SK-N-SH treated with all-trans-retinoic acid at 6 μM for 48 hours (cell line): Measurements from ENCODE around the gene ARL8A.

Experiments
- ATAC-seq: fragments of 200-7000 bp; cut with Tn5 transposase; 3 replicates; pipeline ENCODE4 v1.9.1; 2020; ENCODE audit warnings: mild to moderate bottlenecking, moderate library complexity
- ARNTL ChIP-seq: fragments of 450-650 bp; formaldehyde crosslinking; IDR thresholded peaks from 2 replicates; pipeline ENCODE4 v1.5.0; 2020; ENCODE audit warnings: low read depth, mild to moderate bottlenecking, moderate library complexity, borderline replicate concordance
- CREB5 ChIP-seq: fragments of 250-450 bp; sonication (Bioruptor Pico); IDR thresholded peaks from 2 replicates; pipeline ENCODE4 v1.5.1; 2020; ENCODE audit warnings: low read depth, mild to moderate bottlenecking, moderate library complexity
- CSDC2 ChIP-seq: fragments of 250-450 bp; sonication (Bioruptor Pico); IDR thresholded peaks from 2 replicates; pipeline ENCODE4 v1.5.0; 2020; ENCODE audit warnings: mild to moderate bottlenecking, moderate library complexity
- CSRNP3 ChIP-seq: fragments of 250-450 bp; sonication (Bioruptor Pico); IDR thresholded peaks from 2 replicates; pipeline ENCODE4 v1.5.1; 2021; ENCODE audit warnings: mild to moderate bottlenecking, moderate library complexity
- ESRRG ChIP-seq: fragments of 250-450 bp; sonication (Bioruptor Pico); IDR thresholded peaks from 2 replicates; pipeline ENCODE4 v1.6.1; 2021; ENCODE audit warnings: mild to moderate bottlenecking
- GLIS3 ChIP-seq: fragments of 250-450 bp; sonication (Bioruptor Pico); IDR thresholded peaks from 2 replicates; pipeline ENCODE4 v1.5.0; 2020; ENCODE audit warnings: mild to moderate bottlenecking, moderate library complexity
- ISL1 ChIP-seq: fragments of 250-450 bp; sonication (Bioruptor Pico); IDR thresholded peaks from 2 replicates; pipeline ENCODE4 v2.1.2; 2022; ENCODE audit warnings: mild to moderate bottlenecking, moderate library complexity
- OSR1 ChIP-seq: fragments of 250-450 bp; sonication (Bioruptor Pico); IDR thresholded peaks from 2 replicates; pipeline ENCODE4 v1.8.0; 2022; ENCODE audit warnings: moderate library complexity, mild to moderate bottlenecking, inconsistent platforms
- POU6F1 ChIP-seq: fragments of 250-450 bp; sonication (Bioruptor Pico); IDR thresholded peaks from 2 replicates; pipeline ENCODE4 v1.8.0; 2021; ENCODE audit warnings: low read depth, mild to moderate bottlenecking, moderate library complexity, borderline replicate concordance
- PPARA ChIP-seq: fragments of 250-450 bp; sonication (Bioruptor Pico); IDR thresholded peaks from 2 replicates; pipeline ENCODE4 v1.5.0; 2020; ENCODE audit warnings: mild to moderate bottlenecking, borderline replicate concordance
- RARB ChIP-seq: fragments of 250-450 bp; sonication (Bioruptor Pico); IDR thresholded peaks from 2 replicates; pipeline ENCODE4 v1.8.0; 2021; ENCODE audit warnings: mild to moderate bottlenecking, moderate library complexity
- SNAI2 ChIP-seq: fragments of 250-450 bp; sonication (Bioruptor Pico); IDR thresholded peaks from 2 replicates; pipeline ENCODE4 v1.5.0; 2020; ENCODE audit warnings: mild to moderate bottlenecking, moderate library complexity
- TCF4 ChIP-seq: fragments of 250-450 bp; sonication (Bioruptor Pico); IDR thresholded peaks from 2 replicates; pipeline ENCODE4 v1.8.0; 2021; ENCODE audit warnings: mild to moderate bottlenecking, moderate library complexity, borderline replicate concordance
- TSHZ2 ChIP-seq: fragments of 250-450 bp; sonication (Bioruptor Pico); IDR thresholded peaks from 2 replicates; pipeline ENCODE4 v1.5.0; 2020; ENCODE audit warnings: mild to moderate bottlenecking, moderate library complexity
- ZC3H10 ChIP-seq: fragments of 250-450 bp; sonication (Bioruptor Pico); IDR thresholded peaks from 2 replicates; pipeline ENCODE4 v1.5.1; 2021; ENCODE audit warnings: mild to moderate bottlenecking, moderate library complexity
- ZFP3 ChIP-seq: fragments of 250-450 bp; sonication (Bioruptor Pico); IDR thresholded peaks from 2 replicates; pipeline ENCODE4 v1.5.0; 2020; ENCODE audit warnings: mild to moderate bottlenecking, moderate library complexity
- ZFP30 ChIP-seq: fragments of 450-650 bp; formaldehyde crosslinking; IDR thresholded peaks from 2 replicates; pipeline ENCODE4 v1.5.0; 2022; ENCODE audit warnings: mild to moderate bottlenecking, moderate library complexity
- ZNF565 ChIP-seq: fragments of 450-650 bp; formaldehyde crosslinking; conservative IDR thresholded peaks from 2 replicates; pipeline ENCODE4 v1.5.0; 2020; ENCODE audit warnings: low read depth, mild to moderate bottlenecking, moderate library complexity
- ZNF8 ChIP-seq: fragments of 450-650 bp; formaldehyde crosslinking; IDR thresholded peaks from 2 replicates; pipeline ENCODE4 v1.5.0; 2020; ENCODE audit warnings: mild to moderate bottlenecking, moderate library complexity

The ARL8A gene

GRCh38 chr1:202159534-202160371 lies 15.2 kb upstream of the ARL8A start:
- TF ChIP-seq ZNF565 (no peak), ZC3H10 (CRISPR knock-in tag) (no peak), ZFP3 (CRISPR knock-in tag) (no peak), TSHZ2 (CRISPR knock-in tag) (no peak)
- TF ChIP-seq, all 23 proteins: peak for 0
- no peak for ATAC-seq

GRCh38 chr1:202158810-202159533 lies 14.4 kb upstream of the ARL8A start:
- ATAC-seq: no peak
- TF ChIP-seq SNAI2: no peak
- no peak for TF ChIP-seq ZNF8 (CRISPR knock-in tag)
- no peak for TF ChIP-seq CREB5 (CRISPR knock-in tag)
- TF ChIP-seq GLIS3 (CRISPR knock-in tag): no peak
- no peak for TF ChIP-seq ZFP3 (CRISPR knock-in tag)
- TF ChIP-seq OSR1 (CRISPR knock-in tag): no peak
- no peak for TF ChIP-seq ZC3H10 (CRISPR knock-in tag)
- TF ChIP-seq ZFP30 (CRISPR knock-in tag): no peak
- TF ChIP-seq RARB (CRISPR knock-in tag): no peak
- no peak for TF ChIP-seq ZNF565
- no peak for TF ChIP-seq TCF4 (CRISPR knock-in tag)
- no peak for TF ChIP-seq TSHZ2 (CRISPR knock-in tag)
- no peak for TF ChIP-seq ESRRG (CRISPR knock-in tag)
- no peak for TF ChIP-seq ISL1
- TF ChIP-seq, all 23 proteins: peak for 0

- TF ChIP-seq CREB5 (CRISPR knock-in tag): no peak
These were observed 13.4 kb upstream of the ARL8A start for GRCh38 chr1:202157945-202158344.

GRCh38 chr1:202156590-202156989 lies 12.1 kb upstream of the ARL8A start:
- no peak for ATAC-seq
- TF ChIP-seq PPARA (no peak), CSDC2 (CRISPR knock-in tag) (no peak), ZFP3 (CRISPR knock-in tag) (no peak), ESRRG (CRISPR knock-in tag) (no peak), POU6F1 (CRISPR knock-in tag) (no peak), TSHZ2 (CRISPR knock-in tag) (no peak), ZNF8 (CRISPR knock-in tag) (no peak), CSRNP3 (CRISPR knock-in tag) (no peak), ISL1 (no peak), ARNTL (CRISPR knock-in tag) (no peak), ZC3H10 (CRISPR knock-in tag) (no peak)

More at GRCh38 chr1:202157945-202158344, 13.4 kb upstream of the ARL8A start:
- ATAC-seq: no peak
